ENCODE measurements around the gene LAMA2. TPM values are rescaled to one million over a fixed set of nuclear protein-coding genes. Genes with fewer than 3 reads are reported as not detected.

LAMA2 gene
- total RNA-seq, 1 donor from 2014 or later = 0.65 TPM

GRCh38 chr6:129451187-129451586 lies 568.2 kb downstream of the LAMA2 start:
- Mint-ChIP-seq H3K27me3 (ENCODE audit: insufficient read depth) (peaks cover 2% of the 10 kb centered on the region), H3K4me3 (no peak overlapping the region), H3K27ac (no peak overlapping the region), H3K9me3 (peaks cover 25% of the 10 kb centered on the region), H3K36me3 (ENCODE audit: low read depth) (peaks cover 8% of the 10 kb centered on the region), H3K4me1 (ENCODE audit: low read depth) (peaks cover 64% of the 10 kb centered on the region)
- DNase-seq (ENCODE audit: low spot score) = no peak
- intact Hi-C loops (cut with micrococcal nuclease) = loop anchor here (10.0 kb wide), 1 partner anchor 796 kb away; no protein-coding TSS in a partner anchor

- peaks cover 47% of the 10 kb centered on the region for H3K4me1 Mint-ChIP-seq (ENCODE audit: low read depth)
- no peak overlapping the region for H3K4me3 Mint-ChIP-seq
- H3K27me3 Mint-ChIP-seq (ENCODE audit: insufficient read depth) = peaks cover 2% of the 10 kb centered on the region
- intact Hi-C loops (cut with micrococcal nuclease) = loop anchor here (10.0 kb wide), 1 partner anchor 798 kb away; no protein-coding TSS in a partner anchor
- peaks cover 5% of the 10 kb centered on the region for H3K36me3 Mint-ChIP-seq (ENCODE audit: low read depth)
- H3K9me3 Mint-ChIP-seq = peaks cover 14% of the 10 kb centered on the region
- H3K27ac Mint-ChIP-seq = no peak overlapping the region
- DNase-seq (ENCODE audit: low spot score) = no peak
These were observed 570.1 kb downstream of the LAMA2 start for GRCh38 chr6:129453073-129453472.

GRCh38 chr6:129454488-129454887 lies 571.5 kb downstream of the LAMA2 start:
- intact Hi-C loops (cut with micrococcal nuclease) = loop anchor here (10.0 kb wide), 1 partner anchor 800 kb away; no protein-coding TSS in a partner anchor
- DNase-seq (ENCODE audit: low spot score) = no peak
- Mint-ChIP-seq H3K4me1 (ENCODE audit: low read depth) (peaks cover 34% of the 10 kb centered on the region), H3K36me3 (ENCODE audit: low read depth) (peaks cover 5% of the 10 kb centered on the region), H3K27ac (no peak overlapping the region), H3K4me3 (no peak overlapping the region), H3K27me3 (ENCODE audit: insufficient read depth) (peaks cover 5% of the 10 kb centered on the region), H3K9me3 (peaks cover 14% of the 10 kb centered on the region)

- no peak for DNase-seq (ENCODE audit: low spot score)
- Mint-ChIP-seq H3K36me3 (ENCODE audit: low read depth) (peaks cover 5% of the 10 kb centered on the region), H3K27me3 (ENCODE audit: insufficient read depth) (peaks cover 5% of the 10 kb centered on the region), H3K27ac (no peak overlapping the region), H3K4me1 (ENCODE audit: low read depth) (peaks cover 29% of the 10 kb centered on the region), H3K9me3 (peaks cover 14% of the 10 kb centered on the region), H3K4me3 (no peak overlapping the region)
- intact Hi-C loops (cut with micrococcal nuclease) = loop anchor here (10.0 kb wide), 1 partner anchor 800 kb away; no protein-coding TSS in a partner anchor
These were observed 572.3 kb downstream of the LAMA2 start for GRCh38 chr6:129455126-129455769.

GRCh38 chr6:129460221-129460620 lies 577.3 kb downstream of the LAMA2 start:
- Mint-ChIP-seq H3K4me1 (ENCODE audit: low read depth) (peaks cover 4% of the 10 kb centered on the region), H3K27ac (no peak overlapping the region), H3K27me3 (ENCODE audit: insufficient read depth) (peaks cover 7% of the 10 kb centered on the region), H3K36me3 (ENCODE audit: low read depth) (no peaks in the 10 kb centered on the region), H3K4me3 (no peak overlapping the region), H3K9me3 (no peaks in the 10 kb centered on the region)
- DNase-seq (ENCODE audit: low spot score) = no peak
- intact Hi-C loops (cut with micrococcal nuclease) = no loop called here

- peaks cover 6% of the 10 kb centered on the region for H3K9me3 Mint-ChIP-seq
- H3K36me3 Mint-ChIP-seq (ENCODE audit: low read depth) = no peaks in the 10 kb centered on the region
These were observed 586.2 kb downstream of the LAMA2 start for GRCh38 chr6:129469070-129469662.

GRCh38 chr6:129472239-129472638 lies 589.3 kb downstream of the LAMA2 start:
- DNase-seq (ENCODE audit: low spot score) = no peak
- no peak overlapping the region for H3K4me3 Mint-ChIP-seq
- no peaks in the 10 kb centered on the region for H3K4me1 Mint-ChIP-seq (ENCODE audit: low read depth)
- H3K36me3 Mint-ChIP-seq (ENCODE audit: low read depth) = no peaks in the 10 kb centered on the region
- intact Hi-C loops (cut with micrococcal nuclease) = loop anchor here (2.0 kb wide), 1 partner anchor 15 kb away; no protein-coding TSS in a partner anchor
- no peak overlapping the region for H3K27ac Mint-ChIP-seq
- peaks cover 8% of the 10 kb centered on the region for H3K27me3 Mint-ChIP-seq (ENCODE audit: insufficient read depth)
- H3K9me3 Mint-ChIP-seq = peaks cover 6% of the 10 kb centered on the region

More at GRCh38 chr6:129469070-129469662, 586.2 kb downstream of the LAMA2 start:
- Mint-ChIP-seq H3K4me1 (ENCODE audit: low read depth) (no peaks in the 10 kb centered on the region), H3K4me3 (no peak overlapping the region), H3K27me3 (ENCODE audit: insufficient read depth) (peaks cover 15% of the 10 kb centered on the region), H3K27ac (no peak overlapping the region)
- intact Hi-C loops (cut with micrococcal nuclease) = no loop called here
- no peak for DNase-seq (ENCODE audit: low spot score)

GRCh38 chr6:129473546-129473945 lies 590.6 kb downstream of the LAMA2 start:
- intact Hi-C loops (cut with micrococcal nuclease) = loop anchor here (2.0 kb wide), 1 partner anchor 13 kb away; no protein-coding TSS in a partner anchor
- no peak overlapping the region for H3K4me3 Mint-ChIP-seq
- H3K27ac Mint-ChIP-seq = no peak overlapping the region
- no peaks in the 10 kb centered on the region for H3K36me3 Mint-ChIP-seq (ENCODE audit: low read depth)
- no peaks in the 10 kb centered on the region for H3K4me1 Mint-ChIP-seq (ENCODE audit: low read depth)
- peaks cover 6% of the 10 kb centered on the region for H3K9me3 Mint-ChIP-seq
- H3K27me3 Mint-ChIP-seq (ENCODE audit: insufficient read depth) = peaks cover 8% of the 10 kb centered on the region
- DNase-seq (ENCODE audit: low spot score) = no peak

GRCh38 chr6:129475477-129476247 lies 592.7 kb downstream of the LAMA2 start:
- Mint-ChIP-seq H3K27me3 (ENCODE audit: insufficient read depth) (peaks cover 3% of the 10 kb centered on the region), H3K4me1 (ENCODE audit: low read depth) (no peaks in the 10 kb centered on the region), H3K36me3 (ENCODE audit: low read depth) (no peaks in the 10 kb centered on the region), H3K27ac (no peak overlapping the region), H3K9me3 (no peaks in the 10 kb centered on the region), H3K4me3 (no peak overlapping the region)
- DNase-seq (ENCODE audit: low spot score) = no peak
- intact Hi-C loops (cut with micrococcal nuclease) = no loop called here

- Mint-ChIP-seq H3K9me3 (no peaks in the 10 kb centered on the region), H3K27me3 (ENCODE audit: insufficient read depth) (peaks cover 3% of the 10 kb centered on the region), H3K4me3 (no peak overlapping the region), H3K4me1 (ENCODE audit: low read depth) (no peaks in the 10 kb centered on the region), H3K36me3 (ENCODE audit: low read depth) (no peaks in the 10 kb centered on the region), H3K27ac (no peak overlapping the region)
- intact Hi-C loops (cut with micrococcal nuclease) = no loop called here
- no peak for DNase-seq (ENCODE audit: low spot score)
These were observed 593.3 kb downstream of the LAMA2 start for GRCh38 chr6:129476248-129476564.

GRCh38 chr6:129476810-129477209 lies 593.9 kb downstream of the LAMA2 start:
- Mint-ChIP-seq H3K9me3 (no peaks in the 10 kb centered on the region), H3K27me3 (ENCODE audit: insufficient read depth) (no peaks in the 10 kb centered on the region), H3K27ac (no peak overlapping the region), H3K4me1 (ENCODE audit: low read depth) (no peaks in the 10 kb centered on the region), H3K36me3 (ENCODE audit: low read depth) (no peaks in the 10 kb centered on the region), H3K4me3 (no peak overlapping the region)
- DNase-seq (ENCODE audit: low spot score) = no peak
- intact Hi-C loops (cut with micrococcal nuclease) = no loop called here

- H3K27ac Mint-ChIP-seq = no peak overlapping the region
- no peaks in the 10 kb centered on the region for H3K9me3 Mint-ChIP-seq
- no peak overlapping the region for H3K4me3 Mint-ChIP-seq
- H3K27me3 Mint-ChIP-seq (ENCODE audit: insufficient read depth) = no peaks in the 10 kb centered on the region
- intact Hi-C loops (cut with micrococcal nuclease) = no loop called here
- no peaks in the 10 kb centered on the region for H3K4me1 Mint-ChIP-seq (ENCODE audit: low read depth)
- no peaks in the 10 kb centered on the region for H3K36me3 Mint-ChIP-seq (ENCODE audit: low read depth)
- DNase-seq (ENCODE audit: low spot score) = no peak
These were observed 595.4 kb downstream of the LAMA2 start for GRCh38 chr6:129478379-129478778.

GRCh38 chr6:129481706-129482105 lies 598.8 kb downstream of the LAMA2 start:
- DNase-seq (ENCODE audit: low spot score) = no peak
- intact Hi-C loops (cut with micrococcal nuclease) = no loop called here
- H3K9me3 Mint-ChIP-seq = no peaks in the 10 kb centered on the region
- peaks cover 4% of the 10 kb centered on the region for H3K36me3 Mint-ChIP-seq (ENCODE audit: low read depth)
- H3K27ac Mint-ChIP-seq = no peak overlapping the region
- peaks cover 10% of the 10 kb centered on the region for H3K4me1 Mint-ChIP-seq (ENCODE audit: low read depth)
- H3K27me3 Mint-ChIP-seq (ENCODE audit: insufficient read depth) = no peaks in the 10 kb centered on the region
- no peak overlapping the region for H3K4me3 Mint-ChIP-seq
